GM21367 (cell line): ENCODE results near the gene RAG1.

Experiments
- ATAC-seq: cut with Tn5 transposase; IDR thresholded peaks from one replicate; pipeline ENCODE4 v1.9.1; 2021; ENCODE audit not compliant: unreplicated experiment

The RAG1 gene

GRCh38 chr11:36627006-36627405 lies 59.2 kb downstream of the RAG1 start:
- ATAC-seq, result no peak

- ATAC-seq, result no peak
These were observed 59.7 kb downstream of the RAG1 start for GRCh38 chr11:36627471-36627870.

GRCh38 chr11:36628141-36628540 lies 60.3 kb downstream of the RAG1 start:
- ATAC-seq, result no peak

- no peak for ATAC-seq
These were observed 61.0 kb downstream of the RAG1 start for GRCh38 chr11:36628765-36629244.
